Testis (tissue), 3 donors: ENCODE results near the gene DSTN. TPM values are rescaled to one million over a fixed set of nuclear protein-coding genes. Genes with fewer than 3 reads are reported as not detected.

ENCODE experiments used
- DNase-seq: peaks from one replicate; pipeline ENCODE4 v3.0.0-alpha.2; 2019
- H3K27ac ChIP-seq, 2 donors: fragments of 200-600 bp; sonication (generic); one replicate each; pipeline ENCODE4 v1.5.1; 2019
- H3K27me3 ChIP-seq: fragments of 200-600 bp; sonication (generic); one replicate; pipeline ENCODE4 v1.5.1; 2019
- H3K36me3 ChIP-seq: fragments of 200-600 bp; sonication (generic); one replicate; pipeline ENCODE4 v1.5.1; 2017; ENCODE audit warnings: low read depth; ENCODE audit errors: missing control alignments
- H3K4me1 ChIP-seq: fragments of 200-600 bp; sonication (generic); one replicate; pipeline ENCODE4 v1.5.1; 2019
- H3K4me3 ChIP-seq, 2 donors: fragments of 200-600 bp; sonication (generic); one replicate each; pipeline ENCODE4 v1.5.1; 2017 to 2019
- H3K9me3 ChIP-seq: fragments of 200-600 bp; sonication (generic); one replicate; pipeline ENCODE4 v1.5.1; 2017
- CTCF ChIP-seq, 3 experiments: fragments of 450-650 bp in 2 of 3; fragments of 200-600 bp in 1 of 3; sonication (generic) in 1 of 3; IDR thresholded peaks; one replicate each; pipeline ENCODE4 v1.5.1; 2016 to 2019; ENCODE audit warnings: antibody characterized with exemption in 3 of 3, mild to moderate bottlenecking in 2 of 3, moderate library complexity in 1 of 3
- POLR2A ChIP-seq: fragments of 450-650 bp; IDR thresholded peaks from one replicate; pipeline ENCODE4 v1.6.1; 2017; ENCODE audit warnings: antibody characterized with exemption, mild to moderate bottlenecking, moderate library complexity
- WGBS, 2 donors: methylation state at CpG; one replicate each; pipeline ENCODE4 v1.1.5; 2018; 5-methylcytosine and 5-hydroxymethylcytosine counted together
- intact Hi-C: fragments of 100-400 bp; cut with DNase I; formaldehyde crosslinking; loops from one replicate; pipeline ENCODE4 v1.15.1; 2023; ENCODE audit warnings: low total_unique reads
- polyA plus RNA-seq: library from polyadenylated mRNA; stranded (reverse); fragments of 350-450 nt; fragmentation: Illumina TruSeq; extraction: RNeasy Lipid Tissue Mini Kit (QIAGEN cat#74804); gene quantifications from one replicate; pipeline ENCODE4 v1.2.3, GENCODE V29; 2014; ENCODE audit warnings: low read depth, low replicate concordance; ENCODE audit not compliant: insufficient read depth
- total RNA-seq, 2 donors: library from RNA; depleted of rRNA; stranded (reverse); fragments of >200 nt; gene quantifications; one replicate each; pipeline ENCODE4 v1.2.3, GENCODE V29; 2016

The DSTN gene
- total and polyA plus RNA-seq, 3 donors from 2014 or later = 121 to 301 (median 148) TPM

DNA sequence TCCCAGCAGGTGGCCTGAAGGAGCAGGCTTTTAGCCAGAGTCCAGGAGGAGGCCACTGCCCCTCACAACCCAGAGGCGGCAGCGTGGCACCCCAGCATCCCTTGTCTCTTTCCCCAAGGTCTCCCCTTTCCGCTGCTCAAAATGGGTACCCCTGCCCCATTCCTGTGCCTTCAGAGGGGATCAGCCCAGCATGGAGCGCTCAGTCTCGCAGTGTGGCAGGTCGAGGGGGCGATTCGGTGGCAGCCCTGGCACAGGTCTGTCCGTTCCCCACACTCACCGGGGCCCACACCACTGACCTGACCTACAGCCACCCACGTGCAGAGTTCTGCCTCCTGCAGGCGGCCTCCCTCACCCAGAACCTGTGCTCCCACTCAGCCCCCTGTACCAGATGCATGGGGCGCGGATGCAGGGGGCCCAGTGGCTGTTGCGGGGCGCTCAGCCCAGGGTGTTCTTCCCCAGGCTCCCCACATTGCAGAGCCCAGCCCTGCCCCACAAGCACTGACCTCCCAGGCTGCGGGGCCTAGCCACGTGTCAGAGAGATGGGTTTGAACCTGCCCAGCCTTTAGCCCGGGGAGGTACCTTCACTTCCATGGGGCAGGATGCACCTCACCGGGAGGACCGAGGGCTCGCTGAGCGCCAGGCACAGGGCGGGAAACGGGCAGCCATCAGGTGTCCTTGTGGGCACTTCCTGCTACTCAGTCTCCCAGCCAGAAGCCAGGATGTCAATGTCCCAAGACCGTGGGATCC is 41.8 kb downstream of the DSTN start:
- intact Hi-C loops = no loop called here
- Histone ChIP-seq H3K4me1 (peaks cover 15% of the 10 kb centered on the region), H3K9me3 (no peaks in the 10 kb centered on the region), H3K36me3 (no peaks in the 10 kb centered on the region), H3K27me3 (no peaks in the 10 kb centered on the region), H3K4me3 (no peak overlapping the region), H3K27ac (peak overlapping the region in 1 of 2 donors; percentile 61)
- TF ChIP-seq CTCF (IDR thresholded peaks at IDR 0.05) = peak in 2 of 3 experiments; percentile 10 to 23
- no peak for TF ChIP-seq POLR2A
- 70 to 74% methylated on average over 17 to 24 of the region's 26 CpGs for WGBS, 2 donors
- no peak for DNase-seq

DNA sequence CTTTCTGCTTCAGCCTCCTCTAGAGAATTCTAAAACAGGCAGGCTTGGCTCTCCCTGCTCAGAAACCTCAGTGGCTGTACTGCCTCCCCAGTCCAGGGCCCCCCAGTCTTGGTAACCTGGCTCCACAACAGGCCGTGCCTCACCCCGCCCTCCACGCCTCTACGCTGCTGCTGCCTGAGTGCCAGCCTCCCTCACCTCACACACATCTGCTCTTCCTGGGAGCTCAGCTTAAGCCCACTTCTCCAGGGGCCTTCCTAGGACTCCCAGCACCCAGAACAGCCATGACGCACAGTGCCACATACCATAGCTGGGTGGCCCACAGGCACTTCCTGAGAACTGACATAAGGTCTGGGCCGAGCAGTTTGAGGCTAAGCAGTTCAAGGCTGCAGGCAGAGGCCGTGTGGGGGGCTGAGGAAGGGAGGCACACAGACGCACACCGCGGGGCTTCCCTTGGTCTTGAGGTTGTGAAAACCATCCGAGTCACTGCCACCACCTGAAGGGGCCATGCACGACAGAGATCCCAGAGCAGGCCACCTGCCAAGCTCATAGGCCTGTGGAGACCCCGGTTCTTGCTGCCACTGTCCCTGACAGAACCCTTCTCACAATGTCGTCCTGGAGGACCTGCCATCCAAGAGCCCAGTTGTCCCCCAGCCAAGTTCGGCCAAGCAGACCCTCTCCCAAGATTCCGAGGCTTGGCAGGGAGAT is 42.6 kb downstream of the DSTN start:
- no peaks in the 10 kb centered on the region for H3K36me3 ChIP-seq
- no peaks in the 10 kb centered on the region for H3K9me3 ChIP-seq
- H3K4me3 ChIP-seq = no peak overlapping the region
- H3K27me3 ChIP-seq = no peaks in the 10 kb centered on the region
- DNase-seq = no peak
- TF ChIP-seq POLR2A (no peak), CTCF (IDR thresholded peaks at IDR 0.05) (no peak)
- intact Hi-C loops = no loop called here
- peak overlapping the region in 1 of 2 donors; percentile 61 for H3K27ac ChIP-seq
- 51 to 75% methylated on average over 7 to 16 of the region's 16 CpGs for WGBS, 2 donors
- peaks cover 15% of the 10 kb centered on the region for H3K4me1 ChIP-seq

DNA sequence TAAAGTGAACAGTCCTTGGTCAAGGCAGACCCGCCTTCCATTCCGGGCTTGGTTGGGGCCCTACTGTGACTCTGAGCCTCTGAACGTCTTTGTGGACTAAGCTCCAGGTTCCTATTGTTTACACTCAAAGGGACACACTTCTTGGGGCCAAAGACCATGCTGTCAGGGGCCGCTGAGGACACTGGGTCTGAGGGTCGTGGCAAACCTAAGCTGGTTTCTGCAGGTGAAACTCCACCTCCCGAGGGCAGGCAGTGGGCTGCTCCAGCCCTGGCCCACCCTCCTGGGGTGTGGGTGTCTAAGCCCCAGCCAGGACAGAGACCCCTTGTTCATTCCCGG is 43.1 kb downstream of the DSTN start:
- no peaks in the 10 kb centered on the region for H3K27me3 ChIP-seq
- WGBS, 2 donors = 78 to 92% methylated on average over 4 to 7 of the region's 7 CpGs
- H3K27ac ChIP-seq = peak overlapping the region in 1 of 2 donors; percentile 61
- H3K9me3 ChIP-seq = no peaks in the 10 kb centered on the region
- no peak overlapping the region for H3K4me3 ChIP-seq
- DNase-seq = no peak
- intact Hi-C loops = no loop called here
- peaks cover 15% of the 10 kb centered on the region for H3K4me1 ChIP-seq
- no peak for TF ChIP-seq POLR2A
- TF ChIP-seq CTCF (IDR thresholded peaks at IDR 0.05) = no peak
- H3K36me3 ChIP-seq = no peaks in the 10 kb centered on the region

- Histone ChIP-seq H3K36me3 (no peaks in the 10 kb centered on the region), H3K4me1 (peaks cover 15% of the 10 kb centered on the region), H3K27me3 (no peaks in the 10 kb centered on the region), H3K27ac (peak overlapping the region in 1 of 2 donors; percentile 41), H3K4me3 (no peak overlapping the region), H3K9me3 (no peaks in the 10 kb centered on the region)
- intact Hi-C loops = no loop called here
- TF ChIP-seq POLR2A = no peak
- TF ChIP-seq CTCF (IDR thresholded peaks at IDR 0.05) = no peak
- 76 to 90% methylated on average over 14 to 40 of the region's 40 CpGs for WGBS, 2 donors
- no peak for DNase-seq
These were observed 43.7 kb downstream of the DSTN start for GRCh38 chr20:17613328-17614175.
